Caki2 (cell line): ENCODE results near the gene SLC5A5. TPM values are rescaled to one million over a fixed set of nuclear protein-coding genes. Genes with fewer than 3 reads are reported as not detected.

Experiments used
- DNase-seq: peaks from one replicate; pipeline ENCODE4 v3.0.0-alpha.2; 2015; ENCODE audit warnings: low read depth
- in situ Hi-C: cut with HindIII; loops from 2 replicates; pipeline ENCODE4 v1.10.0; 2016; ENCODE audit warnings: low sequenced_read_pairs, low pct_unique_long_range_greater_than_20kb, mixed read lengths
- total RNA-seq: library from RNA; depleted of rRNA; stranded (reverse); fragments of >200 nt; shearing (Covaris generic); gene quantifications from 2 replicates; pipeline ENCODE4 v1.2.3, GENCODE V29; 2014; ENCODE audit warnings: low replicate concordance; rRNA removed

Gene SLC5A5
- total RNA-seq, 1 experiment from 2014 or later = not detected

GRCh38 chr19:17938092-17938845 is 66.5 kb downstream of the SLC5A5 start:
- peak; percentile 80 for DNase-seq
- in situ Hi-C loops = no loop called here

- in situ Hi-C loops = no loop called here
These were observed 70.4 kb downstream of the SLC5A5 start for GRCh38 chr19:17942181-17942580.

DNA sequence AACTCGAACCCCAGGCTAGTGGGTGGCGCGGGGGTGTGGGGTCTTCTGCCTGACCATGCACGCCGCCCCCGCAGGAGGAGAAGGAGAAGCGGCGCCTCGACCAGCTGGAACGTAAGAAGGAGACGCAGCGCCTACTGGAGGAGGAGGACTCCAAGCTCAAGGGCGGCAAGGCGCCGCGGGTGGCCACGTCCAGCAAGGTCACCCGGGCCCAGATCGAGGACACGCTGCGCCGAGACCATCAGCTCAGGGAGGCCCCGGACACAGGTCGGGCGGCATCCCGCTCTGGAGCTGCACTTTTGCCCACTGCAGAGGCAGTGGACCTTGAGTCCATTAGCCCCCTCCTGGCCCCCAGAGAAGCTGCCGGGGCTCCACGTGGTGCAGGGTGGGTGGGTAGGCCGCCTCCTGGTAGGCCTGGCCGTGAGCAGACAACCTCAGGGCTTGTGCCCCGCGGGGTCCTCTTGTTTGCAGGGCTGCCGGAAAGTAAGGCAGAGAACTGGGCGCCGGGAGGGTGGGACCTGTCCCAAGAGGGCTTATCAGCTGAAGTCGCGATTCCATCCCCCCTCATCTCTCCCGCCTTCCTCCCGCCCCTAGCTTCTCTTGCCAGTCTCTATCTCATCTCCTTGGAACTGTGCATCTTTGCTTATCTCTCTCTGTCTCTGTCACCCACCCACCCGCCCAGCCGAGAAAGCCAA is 71.0 kb downstream of the SLC5A5 start:
- in situ Hi-C loops = no loop called here

More at GRCh38 chr19:17942181-17942580, 70.4 kb downstream of the SLC5A5 start:
- no peak for DNase-seq

DNA sequence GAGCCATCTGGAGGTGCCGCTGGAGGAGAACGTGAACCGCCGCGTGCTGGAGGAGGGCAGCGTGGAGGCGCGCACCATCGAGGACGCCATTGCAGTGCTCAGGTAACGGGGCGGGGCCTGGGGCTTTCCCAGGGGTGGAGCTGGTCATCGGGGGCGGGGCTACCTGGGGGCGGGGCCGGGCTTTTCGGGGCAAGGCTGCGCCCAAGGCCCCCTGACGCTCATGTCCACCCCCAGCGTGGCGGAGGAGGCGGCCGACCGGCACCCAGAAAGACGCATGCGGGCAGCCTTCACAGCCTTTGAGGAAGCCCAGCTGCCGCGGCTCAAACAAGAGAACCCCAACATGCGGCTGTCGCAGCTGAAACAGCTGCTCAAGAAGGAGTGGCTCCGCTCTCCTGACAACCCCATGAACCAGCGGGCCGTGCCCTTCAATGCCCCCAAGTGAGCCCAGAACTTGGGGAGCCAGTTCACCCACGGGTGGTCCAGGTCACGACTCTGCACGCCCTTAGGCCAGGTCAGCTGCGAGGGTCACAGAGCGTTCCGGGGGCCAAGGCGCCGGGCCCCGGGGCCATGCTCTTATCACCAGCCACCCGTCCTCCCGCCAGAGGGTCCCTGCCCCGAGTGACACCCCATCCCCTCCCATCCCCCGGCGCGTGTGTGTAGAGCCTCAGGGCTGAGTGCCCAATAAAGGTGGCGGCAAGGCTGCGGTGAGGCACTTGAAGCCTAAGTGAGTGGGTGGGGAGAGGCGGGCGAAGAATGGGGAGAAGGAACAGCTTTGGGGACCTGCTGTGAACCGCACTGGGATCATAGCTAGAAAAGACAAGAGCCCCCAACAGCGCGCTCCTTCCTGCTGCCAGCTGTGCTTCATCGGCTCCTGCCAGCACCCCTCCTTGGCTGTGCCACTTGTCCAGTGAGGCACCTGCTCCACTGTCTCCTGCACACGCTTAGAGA is 71.8 kb downstream of the SLC5A5 start:
- DNase-seq = no peak
- in situ Hi-C loops = no loop called here

More for the DNA sequence above, 71.0 kb downstream of the SLC5A5 start:
- no peak for DNase-seq

DNA sequence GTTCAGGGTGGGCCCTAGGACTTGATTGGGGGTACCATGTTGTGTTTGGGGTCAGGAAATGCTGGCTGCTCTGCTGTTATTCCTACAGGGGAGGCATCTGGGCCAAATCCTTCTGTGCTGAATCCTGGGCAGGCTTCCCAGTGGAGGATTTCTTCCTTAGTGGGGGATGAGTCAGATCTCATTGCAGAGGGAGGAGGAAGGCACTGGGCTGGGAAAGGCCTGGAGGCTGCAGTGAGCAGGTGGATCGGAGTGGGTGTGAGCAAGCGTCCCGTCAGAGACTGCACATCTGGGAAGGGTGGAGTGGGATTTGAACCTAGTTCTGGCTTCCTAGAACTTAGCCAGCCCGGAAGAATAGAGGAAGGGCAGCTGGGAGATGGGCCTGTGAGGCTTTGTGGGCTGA is 72.6 kb downstream of the SLC5A5 start:
- DNase-seq = peak; percentile 34

More for the DNA sequence above, 72.6 kb downstream of the SLC5A5 start:
- in situ Hi-C loops = no loop called here

Other genes with a start within 250 kb of the SLC5A5 start
- 0.06 TPM in 1 of 2 replicates, not detected in the other for gene UNC13A, start 183.6 kb upstream of the SLC5A5 start, total RNA-seq
- gene MAP1S, start 152.5 kb upstream of the SLC5A5 start, total RNA-seq = 46.5 and 56.1 TPM in 2 replicates
- 2.7 and 9.1 TPM in 2 replicates for gene FCHO1, start 120.5 kb upstream of the SLC5A5 start, total RNA-seq
- 9.8 and 15.8 TPM in 2 replicates for gene B3GNT3, start 76.8 kb upstream of the SLC5A5 start, total RNA-seq
- not detected in 2 replicates for gene INSL3, start 50.4 kb upstream of the SLC5A5 start, total RNA-seq
- gene JAK3, start 24.0 kb upstream of the SLC5A5 start, total RNA-seq = 2.5 and 5.0 TPM in 2 replicates
- gene RPL18A, start 12.0 kb upstream of the SLC5A5 start, total RNA-seq = 852 and 893 TPM in 2 replicates
- 204 and 270 TPM in 2 replicates for gene CCDC124, start 61.1 kb downstream of the SLC5A5 start, total RNA-seq
- gene KCNN1, start 95.2 kb downstream of the SLC5A5 start, total RNA-seq = not detected in 2 replicates
- 57.4 and 76.7 TPM in 2 replicates for gene ARRDC2, start 136.2 kb downstream of the SLC5A5 start, total RNA-seq
- gene IL12RB1, start 215.0 kb downstream of the SLC5A5 start, total RNA-seq = 0.44 TPM in 1 of 2 replicates, not detected in the other
- 1.8 and 5.5 TPM in 2 replicates for gene MAST3, start 225.8 kb downstream of the SLC5A5 start, total RNA-seq